HG03354 (cell line): ENCODE data around the gene RSBN1.
A peak's percentile ranks its signal among the peaks of the same experiment; 100 is the strongest.
"Not testable (repeated sequence)": the region's sequence is repeated elsewhere in the genome, so short reads cannot be mapped to it uniquely, and the experiment has no call there.

Source experiments
- ATAC-seq: cut with Tn5 transposase; IDR thresholded peaks from one replicate; pipeline ENCODE4 v1.9.1; 2021; ENCODE audit warnings: mild to moderate bottlenecking; ENCODE audit not compliant: unreplicated experiment, poor library complexity, severe bottlenecking

The RSBN1 gene

GRCh38 chr1:113811888-113812660 is at the start of gene RSBN1:
Gene RSBN1, minus strand, starts transcription at chr1:113812476. Its CDS starts 64 bp downstream, at chr1:113812412.
- ATAC-seq, result peak; percentile 92

GRCh38 chr1:113861641-113862040 is 49.4 kb upstream of the RSBN1 start:
- ATAC-seq, result no peak

GRCh38 chr1:113860891-113861290 is 48.6 kb upstream of the RSBN1 start:
- no peak for ATAC-seq

GRCh38 chr1:113859478-113860175 is 47.4 kb upstream of the RSBN1 start:
- ATAC-seq, result peak; percentile 92

- no peak for ATAC-seq
Measured at GRCh38 chr1:113858982-113859381, 46.7 kb upstream of the RSBN1 start.

GRCh38 chr1:113858418-113858817 is 46.1 kb upstream of the RSBN1 start:
- ATAC-seq, result no peak

GRCh38 chr1:113857776-113858175 is 45.5 kb upstream of the RSBN1 start:
- ATAC-seq, result no peak

GRCh38 chr1:113856401-113856790 is 44.1 kb upstream of the RSBN1 start:
- no peak for ATAC-seq

- no peak for ATAC-seq
Measured at GRCh38 chr1:113855630-113856400, 43.5 kb upstream of the RSBN1 start.

- no peak for ATAC-seq
Measured at GRCh38 chr1:113854234-113854633, 42.0 kb upstream of the RSBN1 start.

GRCh38 chr1:113852694-113853093 is 40.4 kb upstream of the RSBN1 start:
- not testable (repeated sequence) for ATAC-seq

- no peak for ATAC-seq
Measured at GRCh38 chr1:113850127-113850796, 38.0 kb upstream of the RSBN1 start.

GRCh38 chr1:113849072-113849471 is 36.8 kb upstream of the RSBN1 start:
- ATAC-seq, result no peak

GRCh38 chr1:113846391-113847035 is 34.2 kb upstream of the RSBN1 start:
- no peak for ATAC-seq

- no peak for ATAC-seq
Measured at GRCh38 chr1:113836534-113836933, 24.3 kb upstream of the RSBN1 start.

- ATAC-seq, result no peak
Measured at GRCh38 chr1:113835686-113836290, 23.5 kb upstream of the RSBN1 start.

GRCh38 chr1:113834716-113835115 is 22.4 kb upstream of the RSBN1 start:
- ATAC-seq, result no peak

GRCh38 chr1:113830039-113830438 is 17.8 kb upstream of the RSBN1 start:
- ATAC-seq, result no peak

GRCh38 chr1:113821916-113822315 is 9.6 kb upstream of the RSBN1 start:
- no peak for ATAC-seq
